ENCODE measurements around the gene KIR2DL4. TPM values are rescaled to one million over a fixed set of nuclear protein-coding genes. Genes with fewer than 3 reads are reported as not detected.
"Not testable (repeated sequence)": the region's sequence is repeated elsewhere in the genome, so short reads cannot be mapped to it uniquely, and the experiment has no call there.

KIR2DL4 gene
- polyA plus RNA-seq (ENCODE audit: insufficient read length): not detected
- long read RNA-seq, donor 1: 0 reads
- long read RNA-seq, donor 2: 0 reads
- long read RNA-seq, donor 3: 0 reads
- long read RNA-seq, donor 4: 0 reads
- long read RNA-seq, donor 5: 0 reads
- long read RNA-seq, donor 6: 0 reads
- long read RNA-seq, donor 7: 0 reads
- long read RNA-seq, donor 8: 0 reads

DNA sequence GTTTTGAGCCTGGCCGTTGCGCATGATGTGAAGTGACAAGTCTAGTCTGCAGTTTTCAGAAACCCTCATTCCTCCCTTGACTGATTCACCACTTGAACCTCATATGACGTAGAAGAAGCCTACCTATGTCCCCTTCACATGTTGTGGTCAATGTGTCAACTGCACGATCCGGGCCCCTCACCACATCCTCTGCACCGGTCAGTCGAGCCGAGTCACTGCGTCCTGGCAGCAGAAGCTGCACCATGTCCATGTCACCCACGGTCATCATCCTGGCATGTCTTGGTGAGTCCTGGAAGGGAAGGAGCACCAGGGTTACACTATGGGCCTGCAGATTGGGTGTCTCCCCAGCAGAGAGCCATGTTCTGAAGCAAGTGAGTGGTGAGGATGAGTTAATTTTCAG, at the start of gene KIR2DL4:
Gene KIR2DL4 (plus strand): TSS at position 201 of the 400 bp plus-strand sequence. CDS start 42 bp downstream, at position 243.
- DNase-seq: no peak

DNA sequence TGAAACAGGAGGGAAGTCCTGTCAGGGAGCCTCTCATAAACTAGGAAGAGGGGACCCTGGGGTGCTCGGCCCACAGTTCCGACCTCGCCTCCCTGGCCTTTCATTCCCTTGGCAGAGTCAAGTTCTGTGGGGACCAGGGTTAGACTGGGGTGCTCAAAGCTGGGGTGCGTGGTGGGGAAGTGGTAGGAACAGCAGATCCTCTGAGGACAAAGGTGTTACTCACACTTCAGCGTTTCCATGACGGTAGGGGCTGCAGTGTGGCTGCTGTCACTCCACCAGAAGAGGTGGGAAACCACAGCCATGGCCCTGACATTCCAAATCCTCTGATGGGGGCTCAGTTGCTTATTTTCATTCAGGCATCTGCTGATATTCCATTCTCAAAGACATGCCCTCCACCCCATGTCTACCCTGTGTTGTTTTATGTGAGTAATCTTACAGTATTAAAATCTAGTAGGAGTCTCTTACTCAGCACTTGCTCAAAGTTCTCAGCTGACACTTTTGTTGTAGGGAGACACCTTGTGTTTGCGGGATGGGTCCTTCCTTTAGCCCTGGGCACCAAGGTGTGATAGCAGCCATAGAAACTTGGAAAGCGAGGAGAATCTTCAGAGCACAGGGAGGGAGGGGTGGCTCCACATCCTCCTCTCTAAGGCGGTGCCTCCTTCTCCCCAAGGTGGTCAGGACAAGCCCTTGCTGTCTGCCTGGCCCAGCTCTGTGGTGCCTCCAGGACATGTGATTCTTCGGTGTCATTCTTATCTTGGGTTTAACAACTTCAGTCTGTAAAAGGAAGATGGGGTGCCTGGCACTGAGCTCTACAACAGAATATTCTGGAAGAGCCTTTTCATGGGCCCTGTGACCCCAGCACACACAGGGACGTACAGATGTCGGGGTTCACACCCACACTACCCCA, 47.0 kb upstream of the KIR2DL4 start:
- not testable (repeated sequence) for DNase-seq

- DNase-seq: not testable (repeated sequence)
Measured at GRCh38 chr19:54758577-54758976, 44.8 kb upstream of the KIR2DL4 start.

GRCh38 chr19:54764219-54764618, 39.2 kb upstream of the KIR2DL4 start:
- DNase-seq: not testable (repeated sequence)

GRCh38 chr19:54766464-54766863, 36.9 kb upstream of the KIR2DL4 start:
- DNase-seq: not testable (repeated sequence)

GRCh38 chr19:54769646-54770045, 33.8 kb upstream of the KIR2DL4 start, which contains the start of gene KIR2DL1:
Gene KIR2DL1 (plus strand): TSS chr19:54769793. CDS start chr19:54769851, 58 bp downstream.
- DNase-seq: not testable (repeated sequence)

- not testable (repeated sequence) for DNase-seq
Measured at GRCh38 chr19:54770511-54770910, 32.9 kb upstream of the KIR2DL4 start.

- DNase-seq: not testable (repeated sequence)
Measured at GRCh38 chr19:54771018-54771960, 32.1 kb upstream of the KIR2DL4 start.

DNA sequence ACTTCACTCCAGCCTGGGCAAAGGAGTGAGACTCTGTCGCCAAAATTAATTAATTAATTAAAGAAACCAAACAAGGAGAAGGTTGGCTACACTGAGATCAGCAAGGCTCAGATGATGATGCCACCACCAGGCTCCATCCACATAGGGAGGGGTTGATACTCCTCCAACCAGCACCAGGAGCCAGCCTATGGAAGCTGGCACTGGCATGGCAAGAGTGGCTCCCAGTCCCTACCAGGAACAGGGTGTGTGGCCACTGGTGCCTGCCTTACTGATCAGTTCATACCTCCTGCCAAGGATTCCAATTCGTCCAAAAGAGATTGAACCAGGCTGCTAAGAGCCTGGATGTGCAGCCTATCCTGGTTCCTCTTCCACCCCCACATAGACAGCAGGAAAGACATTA, 30.7 kb upstream of the KIR2DL4 start:
- DNase-seq: not testable (repeated sequence)

DNA sequence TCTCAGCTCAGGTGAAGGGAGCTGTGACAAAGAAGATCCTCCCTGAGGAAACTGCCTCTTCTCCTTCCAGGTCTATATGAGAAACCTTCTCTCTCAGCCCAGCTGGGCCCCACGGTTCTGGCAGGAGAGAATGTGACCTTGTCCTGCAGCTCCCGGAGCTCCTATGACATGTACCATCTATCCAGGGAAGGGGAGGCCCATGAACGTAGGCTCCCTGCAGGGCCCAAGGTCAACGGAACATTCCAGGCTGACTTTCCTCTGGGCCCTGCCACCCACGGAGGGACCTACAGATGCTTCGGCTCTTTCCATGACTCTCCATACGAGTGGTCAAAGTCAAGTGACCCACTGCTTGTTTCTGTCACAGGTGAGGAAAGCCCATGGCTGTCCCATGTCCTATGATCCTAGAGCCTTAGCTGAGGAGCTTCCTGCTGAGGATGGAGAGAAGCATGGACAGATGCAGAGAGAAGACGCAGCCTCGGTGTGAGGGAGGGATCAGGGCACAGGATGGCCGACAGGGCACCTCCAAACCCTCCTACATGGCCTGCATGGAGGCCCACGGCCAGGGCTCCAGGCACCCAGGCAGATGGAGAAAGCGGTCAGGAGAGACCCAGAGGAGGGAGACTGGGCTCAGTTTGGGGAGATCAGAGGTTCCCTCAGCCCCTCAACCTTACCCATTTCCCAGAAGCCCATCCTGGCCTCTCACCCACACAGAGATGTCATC, 28.2 kb upstream of the KIR2DL4 start:
- DNase-seq: not testable (repeated sequence)

GRCh38 chr19:54775830-54776229, 27.6 kb upstream of the KIR2DL4 start:
- DNase-seq: not testable (repeated sequence)

GRCh38 chr19:54777851-54778250, 25.6 kb upstream of the KIR2DL4 start:
- not testable (repeated sequence) for DNase-seq

DNA sequence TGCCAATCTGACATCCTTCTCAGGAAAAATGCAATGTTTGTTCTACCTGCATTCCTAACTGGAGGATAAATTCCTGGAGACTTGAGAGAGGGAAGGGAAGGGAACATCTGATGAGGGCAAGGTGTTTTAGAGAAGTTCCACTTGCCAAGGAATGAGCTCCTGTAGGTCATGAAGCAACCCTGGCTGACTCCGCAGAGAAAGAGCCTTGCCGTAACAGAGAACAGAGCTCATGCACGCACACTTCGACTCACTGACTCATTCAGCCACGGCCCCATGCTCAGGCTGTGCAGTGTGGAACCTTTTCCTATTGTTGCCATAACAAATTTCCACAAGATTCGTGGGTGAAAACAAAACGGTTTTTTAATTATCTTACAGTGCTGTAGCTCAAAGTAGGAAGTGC, 24.5 kb upstream of the KIR2DL4 start:
- DNase-seq: not testable (repeated sequence)

- DNase-seq: not testable (repeated sequence)
Measured at GRCh38 chr19:54782916-54783315, 20.5 kb upstream of the KIR2DL4 start.

DNA sequence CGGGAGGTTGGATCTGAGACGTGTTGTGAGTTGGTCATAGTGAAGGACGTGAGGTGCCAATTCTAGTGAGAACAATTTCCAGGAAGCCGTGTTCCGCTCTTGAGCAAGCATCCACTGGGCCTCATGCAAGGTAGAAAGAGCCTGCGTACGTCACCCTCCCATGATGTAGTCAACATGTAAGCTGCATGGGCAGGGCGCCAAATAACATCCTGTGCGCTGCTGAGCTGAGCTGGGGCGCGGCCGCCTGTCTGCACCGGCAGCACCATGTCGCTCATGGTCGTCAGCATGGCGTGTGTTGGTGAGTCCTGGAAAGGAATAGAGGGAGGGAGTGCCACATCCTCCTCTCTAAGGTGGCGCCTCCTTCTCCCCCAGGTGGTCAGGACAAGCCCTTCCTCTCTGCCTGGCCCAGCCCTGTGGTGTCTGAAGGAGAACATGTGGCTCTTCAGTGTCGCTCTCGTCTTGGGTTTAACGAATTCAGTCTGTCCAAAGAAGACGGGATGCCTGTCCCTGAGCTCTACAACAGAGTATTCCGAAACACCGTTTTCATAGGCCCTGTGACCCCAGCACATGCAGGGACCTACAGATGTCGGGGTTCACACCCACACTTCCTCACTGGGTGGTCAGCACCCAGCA, 17.2 kb upstream of the KIR2DL4 start:
- DNase-seq: not testable (repeated sequence)

- DNase-seq: not testable (repeated sequence)
Measured at GRCh38 chr19:54788154-54788553, 15.3 kb upstream of the KIR2DL4 start.

DNA sequence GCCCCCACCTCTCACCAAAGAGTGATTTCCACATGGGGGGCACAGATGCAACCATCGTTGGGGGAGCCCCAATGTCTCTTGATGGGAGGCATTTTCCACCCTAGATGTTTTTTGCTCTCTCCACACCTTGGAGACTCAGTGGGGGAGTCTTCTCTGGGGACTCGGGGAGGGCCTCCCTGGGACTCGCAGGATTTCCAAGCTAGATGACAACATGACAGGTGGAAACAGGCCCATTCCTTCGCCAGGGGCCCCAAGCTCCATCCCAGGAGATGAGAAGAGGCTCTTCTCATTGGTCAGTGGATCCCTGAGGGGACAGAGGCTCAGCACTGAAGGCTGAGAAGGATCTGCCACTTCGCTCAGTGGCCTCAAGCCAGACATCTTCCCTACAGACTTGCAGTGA, 12.7 kb upstream of the KIR2DL4 start:
- no peak for DNase-seq

GRCh38 chr19:54791476-54791875, 11.9 kb upstream of the KIR2DL4 start:
- DNase-seq: no peak

DNA sequence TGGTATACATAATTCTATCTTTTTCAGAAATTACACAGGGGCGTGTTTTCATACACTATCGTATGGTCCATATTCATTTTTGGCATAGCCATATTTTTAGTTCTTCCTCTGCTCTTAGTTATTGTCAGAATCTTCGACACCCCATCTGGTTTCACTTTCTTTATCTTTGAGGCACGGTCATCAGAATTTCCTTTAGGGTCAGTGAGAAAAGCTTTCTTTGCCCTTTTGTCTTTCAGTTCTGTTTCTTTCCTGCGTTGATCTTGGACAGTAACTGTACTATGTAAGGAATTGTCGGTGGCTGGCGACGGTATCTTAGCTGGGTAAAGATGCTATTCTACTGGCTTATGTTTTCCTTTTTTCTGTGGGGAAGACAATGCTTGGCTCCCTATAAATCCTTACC, 10.6 kb upstream of the KIR2DL4 start:
- no peak for DNase-seq

GRCh38 chr19:54795758-54796157, 7.7 kb upstream of the KIR2DL4 start:
- DNase-seq: no peak

GRCh38 chr19:54804101-54804500, 691 bp downstream of the KIR2DL4 start:
- DNase-seq: no peak
